Duodenal mucosa (tissue), 2 donors: Measurements from ENCODE around the gene CD70.
"Not testable (repeated sequence)": the region's sequence is repeated elsewhere in the genome, so short reads cannot be mapped to it uniquely, and the experiment has no call there.

Experiments used
- H3K27ac ChIP-seq: one replicate; pipeline ENCODE4 v1.7.0; 2013; ENCODE audit warnings: low read depth, low read length
- H3K27me3 ChIP-seq, 2 donors: one replicate each; pipeline ENCODE4 v1.7.0; 2013; ENCODE audit warnings: low read length in 2 of 2, control low read depth in 1 of 2; ENCODE audit not compliant: insufficient read depth in 2 of 2, control insufficient read depth in 1 of 2
- H3K36me3 ChIP-seq, 2 donors: one replicate each; pipeline ENCODE4 v1.7.0; 2013; ENCODE audit warnings: low read length in 2 of 2, control low read depth in 1 of 2; ENCODE audit not compliant: insufficient read depth in 2 of 2, control insufficient read depth in 1 of 2
- H3K4me1 ChIP-seq, 2 donors: one replicate each; pipeline ENCODE4 v1.7.0; 2013; ENCODE audit warnings: low read length in 2 of 2, control low read depth in 1 of 2; ENCODE audit not compliant: insufficient read depth in 2 of 2, control insufficient read depth in 1 of 2
- H3K4me3 ChIP-seq, 2 donors: one replicate each; pipeline ENCODE4 v1.7.0; 2013; ENCODE audit warnings: low read length in 2 of 2, low read depth in 1 of 2
- H3K9ac ChIP-seq, 2 donors: one replicate each; pipeline ENCODE4 v1.7.0; 2013; ENCODE audit warnings: low read length in 2 of 2, low read depth in 1 of 2
- H3K9me3 ChIP-seq, 2 donors: one replicate each; pipeline ENCODE4 v1.7.0; 2013; ENCODE audit warnings: low read length in 2 of 2, control low read depth in 1 of 2; ENCODE audit not compliant: control insufficient read depth in 1 of 2

The CD70 gene

GRCh38 chr19:6598254-6598892, 7.4 kb upstream of the CD70 start:
- not testable (repeated sequence) for H3K9ac ChIP-seq, H3K36me3 ChIP-seq, H3K27me3 ChIP-seq, H3K9me3 ChIP-seq, H3K4me1 ChIP-seq, H3K4me3 ChIP-seq, H3K27ac ChIP-seq

GRCh38 chr19:6597471-6598253, 6.7 kb upstream of the CD70 start:
- H3K4me3 ChIP-seq, H3K27ac ChIP-seq, H3K9ac ChIP-seq, H3K9me3 ChIP-seq, H3K36me3 ChIP-seq, H3K4me1 ChIP-seq, H3K27me3 ChIP-seq: not testable (repeated sequence)

- Histone ChIP-seq H3K27me3 (no peaks in the 10 kb centered on the region), H3K4me3 (no peak overlapping the region), H3K9ac (no peak overlapping the region), H3K36me3 (no peaks in the 10 kb centered on the region), H3K27ac (no peak overlapping the region), H3K9me3 (no peaks in the 10 kb centered on the region), H3K4me1 (no peaks in the 10 kb centered on the region)
Observed at GRCh38 chr19:6596621-6597020, 5.7 kb upstream of the CD70 start.

GRCh38 chr19:6593651-6594416, 2.9 kb upstream of the CD70 start:
- no peaks in the 10 kb centered on the region for H3K36me3 ChIP-seq
- no peak overlapping the region for H3K27ac ChIP-seq
- no peak overlapping the region for H3K9ac ChIP-seq
- H3K9me3 ChIP-seq, result no peaks in the 10 kb centered on the region
- H3K27me3 ChIP-seq, result peaks cover 9 to 11% of the 10 kb centered on the region in 2 donors
- no peak overlapping the region for H3K4me3 ChIP-seq
- H3K4me1 ChIP-seq, result peaks cover 0 to 5% of the 10 kb centered on the region in 2 donors

- H3K4me3 ChIP-seq, result peak overlapping the region; percentile 28 to 35
- no peak overlapping the region for H3K9ac ChIP-seq
- H3K27me3 ChIP-seq, result peaks cover 27 to 28% of the 10 kb centered on the region in 2 donors
- H3K4me1 ChIP-seq, result peaks cover 0 to 11% of the 10 kb centered on the region in 2 donors
- H3K27ac ChIP-seq, result no peak overlapping the region
- no peaks in the 10 kb centered on the region for H3K36me3 ChIP-seq
- H3K9me3 ChIP-seq, result no peaks in the 10 kb centered on the region
Observed at GRCh38 chr19:6590258-6590826, 608 bp downstream of the CD70 start.

- no peaks in the 10 kb centered on the region for H3K9me3 ChIP-seq
- no peaks in the 10 kb centered on the region for H3K36me3 ChIP-seq
- H3K9ac ChIP-seq, result no peak overlapping the region
- H3K4me3 ChIP-seq, result no peak overlapping the region
- peaks cover 0 to 11% of the 10 kb centered on the region in 2 donors for H3K4me1 ChIP-seq
- H3K27ac ChIP-seq, result no peak overlapping the region
- H3K27me3 ChIP-seq, result peaks cover 27 to 28% of the 10 kb centered on the region in 2 donors
Observed at GRCh38 chr19:6589711-6590257, 1.2 kb downstream of the CD70 start.

- Histone ChIP-seq H3K4me3 (no peak overlapping the region), H3K27ac (no peak overlapping the region), H3K9me3 (no peaks in the 10 kb centered on the region)
Observed at GRCh38 chr19:6588508-6589345, 2.2 kb downstream of the CD70 start.

GRCh38 chr19:6587998-6588507, 2.9 kb downstream of the CD70 start:
- Histone ChIP-seq H3K27me3 (peaks cover 27 to 28% of the 10 kb centered on the region in 2 donors), H3K27ac (no peak overlapping the region), H3K4me1 (peaks cover 0 to 11% of the 10 kb centered on the region in 2 donors)

More at GRCh38 chr19:6588508-6589345, 2.2 kb downstream of the CD70 start:
- peaks cover 27 to 28% of the 10 kb centered on the region in 2 donors for H3K27me3 ChIP-seq
- H3K9ac ChIP-seq, result no peak overlapping the region
- H3K4me1 ChIP-seq, result peaks cover 0 to 11% of the 10 kb centered on the region in 2 donors
- no peaks in the 10 kb centered on the region for H3K36me3 ChIP-seq

More at GRCh38 chr19:6587998-6588507, 2.9 kb downstream of the CD70 start:
- no peak overlapping the region for H3K4me3 ChIP-seq
- no peaks in the 10 kb centered on the region for H3K36me3 ChIP-seq
- no peaks in the 10 kb centered on the region for H3K9me3 ChIP-seq
- H3K9ac ChIP-seq, result no peak overlapping the region
